ENCODE results near the gene CELF2.

GRCh38 chr10:11358923-11359575 is 341.4 kb downstream of the CELF2 start:
- TF ChIP-seq CTCF (IDR thresholded peaks at IDR 0.05 in 2 of 3, conservative IDR thresholded peaks at IDR 0.05 in 1 of 3; ENCODE audit: insufficient read depth in 2 of 3, low read depth in 1 of 3, low read length in 3 of 3) (no peak), ETV6 (IDR thresholded peaks at IDR 0.05; ENCODE audit: borderline replicate concordance in 1 of 2, low read depth in 2 of 2, low read length in 1 of 2) (no peak), ETV6 (CRISPR knock-in tag; IDR thresholded peaks at IDR 0.05; ENCODE audit: borderline replicate concordance) (no peak)

All from K562 (cell line).